ENCODE results near the gene BEGAIN. TPM values are rescaled to one million over a fixed set of nuclear protein-coding genes. Genes with fewer than 3 reads are reported as not detected.

BEGAIN gene
- total RNA-seq, 4 donors from 2014 or later = 3.5 to 7.1 (median 6.6) TPM

- DNase-seq (ENCODE audit: extremely low spot score) = no peak
- H3K4me3 ChIP-seq = no peak overlapping the region
- H3K4me1 ChIP-seq = peaks cover 5 to 37% (median 20%) of the 10 kb centered on the region in 4 donors
- TF ChIP-seq POLR2A (IDR thresholded peaks at IDR 0.05; ENCODE audit: low read depth) = no peak
- TF ChIP-seq POLR2AphosphoS5 (IDR thresholded peaks at IDR 0.05) = no peak
- TF ChIP-seq EP300 (IDR thresholded peaks at IDR 0.05) = no peak
- no peak for TF ChIP-seq CTCF (IDR thresholded peaks at IDR 0.05)
- 100% methylated on average over 1 of the region's 11 CpGs for WGBS
- no peaks in the 10 kb centered on the region for H3K36me3 ChIP-seq
- no peaks in the 10 kb centered on the region for H3K9me3 ChIP-seq
- no peak overlapping the region for H3K27ac ChIP-seq (replicated peaks in 1 of 4)
- intact Hi-C loops (cut with DNase I) = no loop called here
- H3K27me3 ChIP-seq = no peaks in the 10 kb centered on the region
Observed at GRCh38 chr14:100551056-100551455, 36.2 kb downstream of the BEGAIN start.

GRCh38 chr14:100549834-100550625 lies 37.2 kb downstream of the BEGAIN start:
- no peak for DNase-seq (ENCODE audit: extremely low spot score)
- no peaks in the 10 kb centered on the region for H3K36me3 ChIP-seq
- H3K27me3 ChIP-seq = no peaks in the 10 kb centered on the region
- 85% methylated on average over 15 of the region's 29 CpGs for WGBS
- intact Hi-C loops (cut with DNase I) = no loop called here
- peaks cover 5 to 44% (median 25%) of the 10 kb centered on the region in 4 donors for H3K4me1 ChIP-seq
- H3K4me3 ChIP-seq = no peak overlapping the region
- H3K9me3 ChIP-seq = no peaks in the 10 kb centered on the region
- TF ChIP-seq POLR2AphosphoS5 (IDR thresholded peaks at IDR 0.05) = no peak
- TF ChIP-seq CTCF (IDR thresholded peaks at IDR 0.05) = no peak
- TF ChIP-seq EP300 (IDR thresholded peaks at IDR 0.05) = no peak
- TF ChIP-seq POLR2A (IDR thresholded peaks at IDR 0.05; ENCODE audit: low read depth) = no peak
- no peak overlapping the region for H3K27ac ChIP-seq (replicated peaks in 1 of 4)

- no peak for TF ChIP-seq EP300 (IDR thresholded peaks at IDR 0.05)
- no peak for TF ChIP-seq POLR2AphosphoS5 (IDR thresholded peaks at IDR 0.05)
- no peak for TF ChIP-seq CTCF (IDR thresholded peaks at IDR 0.05)
- no peak for TF ChIP-seq POLR2A (IDR thresholded peaks at IDR 0.05; ENCODE audit: low read depth)
- 89% methylated on average over 15 of the region's 15 CpGs for WGBS
- intact Hi-C loops (cut with DNase I) = no loop called here
Observed at GRCh38 chr14:100548939-100549338, 38.3 kb downstream of the BEGAIN start.

GRCh38 chr14:100548295-100548655 lies 38.9 kb downstream of the BEGAIN start:
- no peak for DNase-seq (ENCODE audit: extremely low spot score)
- peaks cover 5 to 35% (median 25%) of the 10 kb centered on the region in 4 donors for H3K4me1 ChIP-seq
- 59% methylated on average over 5 of the region's 5 CpGs for WGBS
- peaks cover 0 to 4% (median 0%) of the 10 kb centered on the region in 4 donors for H3K36me3 ChIP-seq
- no peaks in the 10 kb centered on the region for H3K9me3 ChIP-seq
- intact Hi-C loops (cut with DNase I) = no loop called here
- H3K27ac ChIP-seq (replicated peaks in 1 of 4) = no peak overlapping the region
- TF ChIP-seq POLR2A (IDR thresholded peaks at IDR 0.05; ENCODE audit: low read depth) = no peak
- no peak for TF ChIP-seq CTCF (IDR thresholded peaks at IDR 0.05)
- no peak for TF ChIP-seq EP300 (IDR thresholded peaks at IDR 0.05)
- TF ChIP-seq POLR2AphosphoS5 (IDR thresholded peaks at IDR 0.05) = no peak
- no peaks in the 10 kb centered on the region for H3K27me3 ChIP-seq
- H3K4me3 ChIP-seq = no peak overlapping the region

More at GRCh38 chr14:100548939-100549338, 38.3 kb downstream of the BEGAIN start:
- DNase-seq (ENCODE audit: extremely low spot score) = no peak
- Histone ChIP-seq H3K36me3 (no peaks in the 10 kb centered on the region), H3K27me3 (no peaks in the 10 kb centered on the region), H3K27ac (replicated peaks in 1 of 4) (no peak overlapping the region), H3K4me1 (peaks cover 5 to 37% (median 25%) of the 10 kb centered on the region in 4 donors), H3K4me3 (no peak overlapping the region), H3K9me3 (no peaks in the 10 kb centered on the region)

Measured in esophagus muscularis mucosa (tissue), 4 donors.